GM13977 (cell line): ENCODE data around the gene INTS2.
"Not testable (repeated sequence)": the region's sequence is repeated elsewhere in the genome, so short reads cannot be mapped to it uniquely, and the experiment has no call there.

Experiments
- DNase-seq: peaks from one replicate; pipeline ENCODE4 v3.0.0; 2012; ENCODE audit warnings: low spot score
- CTCF ChIP-seq: IDR thresholded peaks from 2 replicates; pipeline ENCODE4 v1.5.1; 2012; ENCODE audit warnings: mild to moderate bottlenecking, control low read depth; ENCODE audit not compliant: insufficient read depth; ENCODE audit errors: extremely low read depth, missing control alignments
- in situ Hi-C: fragments of 300-500 bp; cut with MboI; formaldehyde crosslinking; loops from one replicate; pipeline ENCODE4 v1.12.0; 2022; ENCODE audit warnings: low sequenced_read_pairs, low pct_unique_long_range_greater_than_20kb, mixed read lengths, inconsistent platforms; ENCODE audit not compliant: unreplicated experiment

INTS2 gene

GRCh38 chr17:61828694-61829093 is 99.1 kb downstream of the INTS2 start:
- in situ Hi-C loops = loop anchor here (25.0 kb wide), 1 partner anchor 416 kb away; no protein-coding TSS in a partner anchor
- TF ChIP-seq CTCF = no peak
- no peak for DNase-seq

DNA sequence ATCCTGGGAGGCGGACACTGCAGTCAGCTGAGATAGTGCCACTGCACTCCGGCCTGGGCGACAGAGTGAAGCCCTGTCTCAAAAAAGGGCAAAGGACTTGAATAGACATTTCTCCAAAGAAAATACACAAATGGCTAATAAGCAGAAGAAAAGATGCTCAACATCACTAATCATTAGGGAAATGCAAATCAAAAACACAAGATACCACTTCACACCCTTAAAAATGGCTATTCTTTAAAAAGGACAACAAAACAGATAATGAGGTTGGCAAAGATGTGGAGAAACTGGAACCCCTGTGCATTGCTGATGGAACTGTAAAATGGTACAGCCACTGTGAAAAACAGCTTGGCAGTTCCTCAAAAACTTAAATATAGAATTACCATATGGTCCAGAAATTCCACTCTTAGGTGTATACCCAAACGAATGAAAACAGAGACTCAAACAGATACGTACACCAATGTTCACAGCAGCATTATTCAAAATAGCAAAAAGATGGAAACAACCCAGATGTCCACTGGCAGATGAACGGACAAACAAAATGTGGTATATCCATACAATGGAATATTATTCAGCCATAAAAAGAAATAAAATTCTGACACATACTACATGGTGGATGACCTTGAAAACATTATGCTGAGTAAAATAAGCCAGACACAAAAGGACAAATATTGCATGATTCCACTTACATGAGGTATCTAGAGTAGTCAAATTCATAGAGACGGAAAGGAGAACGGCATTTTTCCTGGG is 100.0 kb downstream of the INTS2 start:
- in situ Hi-C loops = loop anchor here (25.0 kb wide), 1 partner anchor 416 kb away; no protein-coding TSS in a partner anchor
- no peak for DNase-seq
- TF ChIP-seq CTCF = no peak

DNA sequence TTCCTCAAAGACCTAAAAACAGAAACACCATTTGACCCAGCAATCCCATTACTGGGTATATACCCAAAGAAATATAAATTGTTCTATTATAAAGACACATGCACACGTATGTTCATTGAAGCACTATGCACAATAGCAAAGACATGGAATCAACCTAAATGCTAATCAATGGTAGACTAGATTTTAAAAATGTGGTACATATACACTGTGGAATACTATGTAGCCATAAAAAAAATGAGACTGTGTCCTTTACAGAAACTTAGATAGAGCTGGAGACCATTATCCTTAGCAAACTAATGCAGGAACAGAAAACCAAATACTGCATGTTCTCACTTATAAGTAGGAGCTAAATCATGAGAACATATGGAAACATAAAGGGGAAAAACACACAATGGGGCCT is 100.9 kb downstream of the INTS2 start:
- in situ Hi-C loops = loop anchor here (25.0 kb wide), 1 partner anchor 415 kb away; no protein-coding TSS in a partner anchor
- not testable (repeated sequence) for DNase-seq

GRCh38 chr17:61826198-61826597 is 101.6 kb downstream of the INTS2 start:
- in situ Hi-C loops = loop anchor here (25.0 kb wide), 1 partner anchor 414 kb away; no protein-coding TSS in a partner anchor
- DNase-seq = not testable (repeated sequence)

DNA sequence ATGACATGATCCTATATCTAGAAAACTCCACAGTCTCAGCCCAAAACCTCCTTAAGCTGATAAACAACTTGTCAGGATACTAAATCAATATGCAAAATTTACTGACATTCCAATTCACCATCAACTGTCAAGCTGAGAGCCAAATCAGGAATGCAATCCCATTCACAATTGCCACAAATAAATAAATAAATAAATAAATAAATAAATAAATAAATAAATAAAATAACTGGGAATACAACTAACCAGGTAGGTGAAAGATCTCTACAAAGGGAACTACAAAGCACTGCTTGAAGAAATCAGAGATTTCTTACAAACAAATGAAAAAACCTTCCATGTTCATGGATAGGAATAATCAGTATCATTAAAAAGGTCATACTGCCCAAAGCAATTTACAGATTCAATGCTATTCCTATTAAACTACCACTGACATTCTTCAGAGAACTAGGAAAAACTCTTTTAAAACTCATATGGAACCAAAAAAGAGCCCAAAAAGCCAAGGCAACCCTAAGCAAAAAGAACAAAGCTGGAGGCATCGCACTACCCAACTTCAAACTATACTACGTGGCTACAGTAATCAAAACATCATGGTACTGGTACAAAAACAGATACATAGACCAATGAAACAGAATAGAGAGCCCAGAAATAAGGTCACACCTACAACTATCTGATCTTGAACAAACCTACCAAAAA is 102.2 kb downstream of the INTS2 start:
- in situ Hi-C loops = loop anchor here (25.0 kb wide), 1 partner anchor 413 kb away; no protein-coding TSS in a partner anchor
- TF ChIP-seq CTCF = no peak
- DNase-seq = no peak

- in situ Hi-C loops = no loop called here
- DNase-seq = no peak
- TF ChIP-seq CTCF = no peak
Observed at GRCh38 chr17:61822326-61823285, 105.2 kb downstream of the INTS2 start.

DNA sequence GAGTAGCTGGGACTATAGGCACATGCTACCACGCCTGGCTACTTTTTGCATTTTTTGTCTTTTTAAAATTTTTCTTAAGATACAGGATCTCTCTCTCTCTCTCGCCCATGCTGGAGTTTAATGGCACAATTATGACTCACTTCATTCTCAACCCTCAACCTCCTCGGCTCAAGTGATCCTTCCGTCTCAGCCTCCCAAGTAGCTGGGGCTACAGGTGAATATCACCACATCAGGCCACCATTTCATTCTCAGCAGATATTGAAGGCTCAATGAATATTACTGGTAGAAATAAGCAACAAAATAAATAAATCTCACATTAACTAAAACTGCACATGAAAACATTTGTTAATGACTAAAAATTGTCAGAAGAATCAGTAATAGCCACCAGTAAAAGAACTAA is 106.1 kb downstream of the INTS2 start:
- TF ChIP-seq CTCF = no peak
- in situ Hi-C loops = no loop called here
- DNase-seq = no peak

GRCh38 chr17:61819265-61819664 is 108.5 kb downstream of the INTS2 start:
- in situ Hi-C loops, DNase-seq: not testable (repeated sequence)
